HepG2 (cell line): ENCODE measurements around the gene TLE1. TPM values are rescaled to one million over a fixed set of nuclear protein-coding genes. Genes with fewer than 3 reads are reported as not detected.
A peak's percentile ranks its signal among the peaks of the same experiment; 100 is the strongest.

Experiments
- AFF4 ChIP-seq: sonication (generic); formaldehyde crosslinking; IDR thresholded peaks from 2 replicates; pipeline ENCODE4 v1.4.0; 2020; ENCODE audit warnings: missing genetic modification reagents
- ATF3 ChIP-seq: sonication (generic); formaldehyde crosslinking; IDR thresholded peaks from 2 replicates; pipeline ENCODE4 v1.4.0; 2020; ENCODE audit warnings: missing genetic modification reagents
- BRD4 ChIP-seq: sonication (generic); formaldehyde crosslinking; IDR thresholded peaks from 2 replicates; pipeline ENCODE4 v1.4.0; 2020; ENCODE audit warnings: missing genetic modification reagents
- CREB3 ChIP-seq: sonication (generic); formaldehyde crosslinking; IDR thresholded peaks from 2 replicates; pipeline ENCODE4 v1.5.0; 2020; ENCODE audit warnings: missing genetic modification reagents
- FOXK1 ChIP-seq: sonication (generic); formaldehyde crosslinking; IDR thresholded peaks from 2 replicates; pipeline ENCODE4 v1.4.0; 2020; ENCODE audit warnings: low read depth, missing genetic modification reagents, borderline replicate concordance
- FOXP4 ChIP-seq: sonication (generic); formaldehyde crosslinking; IDR thresholded peaks from 2 replicates; pipeline ENCODE4 v1.4.0; 2020; ENCODE audit warnings: missing genetic modification reagents
- GMEB2 ChIP-seq: IDR thresholded peaks from 2 replicates; pipeline ENCODE4 v1.6.1; 2016; ENCODE audit warnings: missing biosample characterization, missing genetic modification reagents, low read depth
- LCORL ChIP-seq, 2 experiments: fragments of 450-650 bp in 1 of 2; sonication (generic) in 1 of 2; formaldehyde crosslinking in 1 of 2; IDR thresholded peaks; 2 replicates each; pipeline versions ENCODE4 v1.5.0 to v1.6.1; 2017 to 2020; ENCODE audit warnings: antibody characterized with exemption in 1 of 2, missing genetic modification reagents in 1 of 2
- MYNN ChIP-seq: sonication (generic); formaldehyde crosslinking; IDR thresholded peaks from 2 replicates; pipeline ENCODE4 v1.4.0; 2020; ENCODE audit warnings: mild to moderate bottlenecking, low read depth, missing genetic modification reagents
- PITX1 ChIP-seq: sonication (generic); formaldehyde crosslinking; IDR thresholded peaks from 2 replicates; pipeline ENCODE4 v1.5.1; 2020; ENCODE audit warnings: mild to moderate bottlenecking, missing genetic modification reagents
- RBM39 ChIP-seq: fragments of 200-400 bp; formaldehyde crosslinking; IDR thresholded peaks from one replicate; pipeline ENCODE4 v1.6.1; 2018; ENCODE audit warnings: antibody characterized with exemption, mild to moderate bottlenecking, low read depth, low read length; ENCODE audit not compliant: poor library complexity, severe bottlenecking
- ZBTB33 ChIP-seq: sonication (generic); formaldehyde crosslinking; IDR thresholded peaks from 2 replicates; pipeline ENCODE4 v1.4.0; 2020; ENCODE audit warnings: missing genetic modification reagents
- ZNF280D ChIP-seq: sonication (generic); formaldehyde crosslinking; IDR thresholded peaks from 2 replicates; pipeline ENCODE4 v1.5.1; 2020; ENCODE audit warnings: mild to moderate bottlenecking, missing genetic modification reagents
- polyA plus RNA-seq, 8 experiments: library from polyadenylated mRNA; depleted of rRNA in 3 of 8; stranded (reverse) in 7 of 8; unstranded in 1 of 8; fragments of >200 nt; fragmentation: Illumina TruSeq in 4 of 8; extraction: Trizol in 4 of 8; gene quantifications; 2 replicates each; pipeline versions ENCODE4 v1.2.1 to v1.2.3, GENCODE V29; 2011 to 2016; ENCODE audit warnings: low read depth in 4 of 8, missing spikeins in 1 of 8, mixed read lengths in 1 of 8; ENCODE audit not compliant: insufficient read depth in 1 of 8
- total RNA-seq, 5 experiments: library from RNA; depleted of rRNA; stranded (reverse); fragments of >200 nt; fragmentation: Illumina TruSeq; extraction: Trizol; gene quantifications; 2 replicates each; pipeline ENCODE4 v1.2.3, GENCODE V29; 2016; ENCODE audit warnings: low read depth in 1 of 5

Gene TLE1
- total and polyA plus RNA-seq, 2 of the 13 experiments (the other 11 are each of a cell fraction or from before 2014, with no cell fraction given), result 35.9 to 109 TPM

GRCh38 chr9:81588148-81588871 lies 101.0 kb downstream of the TLE1 start (continued):
- TF ChIP-seq AFF4, result no peak
- TF ChIP-seq MYNN (CRISPR knock-in tag), result no peak
- TF ChIP-seq FOXP4, result peak; percentile 90
- TF ChIP-seq CREB3 (CRISPR knock-in tag), result 0 out of 2 replicates have a peak, but pooled peaks have one; percentile 62
- no peak for TF ChIP-seq RBM39
- TF ChIP-seq ATF3 (CRISPR knock-in tag), result peak; percentile 97
- peak; percentile 93; the same call in 1 of the 2 replicates for TF ChIP-seq FOXK1 (CRISPR knock-in tag)
- TF ChIP-seq PITX1 (CRISPR knock-in tag), result peak; percentile 83
- peak; percentile 40; the same call in 1 of the 2 replicates for TF ChIP-seq BRD4 (CRISPR knock-in tag)
- TF ChIP-seq ZBTB33 (CRISPR knock-in tag), result peak; percentile 59
- no peak for TF ChIP-seq LCORL (IDR thresholded peaks at IDR 0.05)
- TF ChIP-seq LCORL (CRISPR knock-in tag; IDR thresholded peaks at IDR 0.05), result peak; percentile 47
- TF ChIP-seq GMEB2 (CRISPR knock-in tag), result 0 out of 2 replicates have a peak, but pooled peaks have one; percentile 28
- TF ChIP-seq ZNF280D (CRISPR knock-in tag), result no peak
